Measurements from ENCODE around the gene FBXO47. TPM values are rescaled to one million over a fixed set of nuclear protein-coding genes. Genes with fewer than 3 reads are reported as not detected.
"Not testable (repeated sequence)": the region's sequence is repeated elsewhere in the genome, so short reads cannot be mapped to it uniquely, and the experiment has no call there.

FBXO47 gene
- total RNA-seq, 3 donors from 2014 or later = not detected

GRCh38 chr17:38958326-38958725 is 8.9 kb downstream of the FBXO47 start:
- ATAC-seq (no peak), DNase-seq (no peak)
- Histone ChIP-seq H3K4me1 (ENCODE audit: low read depth) (no peaks in the 10 kb centered on the region), H3K4me3 (no peak overlapping the region), H3K9me3 (no peaks in the 10 kb centered on the region), H3K36me3 (ENCODE audit: low read depth) (no peaks in the 10 kb centered on the region)
- no peak for TF ChIP-seq CTCF (IDR thresholded peaks at IDR 0.05)
- intact Hi-C loops (cut with DNase I, micrococcal nuclease) = no loop called here

- H3K36me3 ChIP-seq (ENCODE audit: low read depth); H3K9me3 ChIP-seq; DNase-seq; ATAC-seq; H3K4me3 ChIP-seq; H3K4me1 ChIP-seq (ENCODE audit: low read depth); intact Hi-C loops (cut with DNase I, micrococcal nuclease): not testable (repeated sequence)
Measured at GRCh38 chr17:38953800-38954199, 13.4 kb downstream of the FBXO47 start.

GRCh38 chr17:38947189-38947588 is 20.0 kb downstream of the FBXO47 start:
- no peaks in the 10 kb centered on the region for H3K4me1 ChIP-seq (ENCODE audit: low read depth)
- no peaks in the 10 kb centered on the region for H3K36me3 ChIP-seq (ENCODE audit: low read depth)
- no peak overlapping the region for H3K4me3 ChIP-seq
- ATAC-seq (no peak), DNase-seq (no peak)
- intact Hi-C loops (cut with DNase I, micrococcal nuclease) = no loop called here
- TF ChIP-seq CTCF (IDR thresholded peaks at IDR 0.05) = no peak
- no peaks in the 10 kb centered on the region for H3K9me3 ChIP-seq

GRCh38 chr17:38943607-38944006 is 23.6 kb downstream of the FBXO47 start:
- H3K9me3 ChIP-seq = no peaks in the 10 kb centered on the region
- no peak overlapping the region for H3K4me3 ChIP-seq
- no peaks in the 10 kb centered on the region for H3K4me1 ChIP-seq (ENCODE audit: low read depth)
- intact Hi-C loops (cut with DNase I, micrococcal nuclease) = no loop called here
- TF ChIP-seq CTCF (IDR thresholded peaks at IDR 0.05) = no peak
- DNase-seq (no peak), ATAC-seq (no peak)
- H3K36me3 ChIP-seq (ENCODE audit: low read depth) = no peaks in the 10 kb centered on the region

- H3K36me3 ChIP-seq (ENCODE audit: low read depth) = no peaks in the 10 kb centered on the region
- ATAC-seq = no peak
- no peaks in the 10 kb centered on the region for H3K9me3 ChIP-seq
- H3K4me1 ChIP-seq (ENCODE audit: low read depth) = no peaks in the 10 kb centered on the region
- no peak for DNase-seq
- intact Hi-C loops (cut with DNase I, micrococcal nuclease) = no loop called here
- no peak overlapping the region for H3K4me3 ChIP-seq
- no peak for TF ChIP-seq CTCF (IDR thresholded peaks at IDR 0.05)
Measured at GRCh38 chr17:38942696-38943334, 24.4 kb downstream of the FBXO47 start.

GRCh38 chr17:38940404-38940803 is 26.8 kb downstream of the FBXO47 start:
- no peak for TF ChIP-seq CTCF (IDR thresholded peaks at IDR 0.05)

More at GRCh38 chr17:38940404-38940803, 26.8 kb downstream of the FBXO47 start:
- DNase-seq (no peak), ATAC-seq (no peak)
- no peaks in the 10 kb centered on the region for H3K36me3 ChIP-seq (ENCODE audit: low read depth)
- no peaks in the 10 kb centered on the region for H3K9me3 ChIP-seq
- no peaks in the 10 kb centered on the region for H3K4me1 ChIP-seq (ENCODE audit: low read depth)
- intact Hi-C loops (cut with DNase I, micrococcal nuclease) = no loop called here
- no peak overlapping the region for H3K4me3 ChIP-seq

All from mucosa of descending colon (tissue), 3 donors.